Smooth muscle cell (in vitro differentiated cells): ENCODE results near the gene KCTD17. TPM values are rescaled to one million over a fixed set of nuclear protein-coding genes. Genes with fewer than 3 reads are reported as not detected.

Source experiments
- DNase-seq: peaks from one replicate; lab custom pipeline; 2025; ENCODE audit not compliant: unreplicated experiment; lab: John Stamatoyannopoulos, UW
- H2AFZ ChIP-seq: fragments of 200-600 bp; sonication (generic); 2 replicates; pipeline ENCODE4 v1.6.0; 2016; ENCODE audit warnings: antibody characterized with exemption, low read depth, mild to moderate bottlenecking
- H3F3A ChIP-seq: fragments of 200-600 bp; sonication (generic); 2 replicates; pipeline ENCODE4 v1.6.0; 2017; ENCODE audit warnings: antibody characterized with exemption, low read depth
- H3K27ac ChIP-seq: fragments of 200-600 bp; sonication (generic); 2 replicates; pipeline ENCODE4 v1.5.1; 2016; ENCODE audit warnings: low read depth, mild to moderate bottlenecking
- H3K27me3 ChIP-seq: fragments of 200-600 bp; sonication (generic); 2 replicates; pipeline ENCODE4 v1.6.1; 2016; ENCODE audit warnings: low read depth, mild to moderate bottlenecking
- H3K36me3 ChIP-seq: fragments of 200-600 bp; sonication (generic); 2 replicates; pipeline ENCODE4 v1.5.1; 2016; ENCODE audit warnings: low read depth
- H3K4me1 ChIP-seq: fragments of 200-600 bp; sonication (generic); 2 replicates; pipeline ENCODE4 v1.5.1; 2016; ENCODE audit warnings: low read depth
- H3K4me2 ChIP-seq: fragments of 200-600 bp; sonication (generic); 2 replicates; pipeline ENCODE4 v1.6.0; 2016; ENCODE audit warnings: mild to moderate bottlenecking
- H3K4me3 ChIP-seq: fragments of 200-600 bp; sonication (generic); 2 replicates; pipeline ENCODE4 v1.5.1; 2016; ENCODE audit warnings: mild to moderate bottlenecking
- H3K79me2 ChIP-seq: fragments of 200-600 bp; sonication (generic); 2 replicates; pipeline ENCODE4 v1.6.0; 2016; ENCODE audit warnings: low read depth, mild to moderate bottlenecking
- H3K9ac ChIP-seq: fragments of 200-600 bp; sonication (generic); 2 replicates; pipeline ENCODE4 v1.6.0; 2016; ENCODE audit warnings: low read depth
- H3K9me3 ChIP-seq: fragments of 200-600 bp; sonication (generic); replicated peaks from 2 replicates; pipeline ENCODE4 v1.5.1; 2016; ENCODE audit warnings: low read depth
- H4K20me1 ChIP-seq: fragments of 200-600 bp; sonication (generic); 2 replicates; pipeline ENCODE4 v1.6.0; 2016; ENCODE audit warnings: low read depth
- WGBS: methylation state at CpG from one replicate; pipeline ENCODE4 v1.1.7; 2016; ENCODE audit warnings: low lambda C conversion rate; 5-methylcytosine and 5-hydroxymethylcytosine counted together
- polyA plus RNA-seq: library from polyadenylated mRNA; unstranded; fragments of >200 nt; fragmentation: Nextera tagmentation; extraction: Ambion mirVana; gene quantifications from 2 replicates; pipeline ENCODE4 v1.2.1, GENCODE V29; 2016
- total RNA-seq: library from RNA; depleted of rRNA; stranded (reverse); fragments of >200 nt; gene quantifications from 2 replicates; pipeline ENCODE4 v1.2.3, GENCODE V29; 2014
- TF ChIP-seq, protein P1 (sequence below): fragments of 200-600 bp; sonication (generic); IDR thresholded peaks from 2 replicates; pipeline ENCODE4 v1.5.1; 2017; ENCODE audit warnings: borderline replicate concordance, mild to moderate bottlenecking, antibody characterized with exemption; ENCODE audit not compliant: insufficient read depth, poor library complexity, severe bottlenecking

The KCTD17 gene
- total and polyA plus RNA-seq, 2 experiments from 2014 or later = 20.0 to 36.9 TPM

DNA sequence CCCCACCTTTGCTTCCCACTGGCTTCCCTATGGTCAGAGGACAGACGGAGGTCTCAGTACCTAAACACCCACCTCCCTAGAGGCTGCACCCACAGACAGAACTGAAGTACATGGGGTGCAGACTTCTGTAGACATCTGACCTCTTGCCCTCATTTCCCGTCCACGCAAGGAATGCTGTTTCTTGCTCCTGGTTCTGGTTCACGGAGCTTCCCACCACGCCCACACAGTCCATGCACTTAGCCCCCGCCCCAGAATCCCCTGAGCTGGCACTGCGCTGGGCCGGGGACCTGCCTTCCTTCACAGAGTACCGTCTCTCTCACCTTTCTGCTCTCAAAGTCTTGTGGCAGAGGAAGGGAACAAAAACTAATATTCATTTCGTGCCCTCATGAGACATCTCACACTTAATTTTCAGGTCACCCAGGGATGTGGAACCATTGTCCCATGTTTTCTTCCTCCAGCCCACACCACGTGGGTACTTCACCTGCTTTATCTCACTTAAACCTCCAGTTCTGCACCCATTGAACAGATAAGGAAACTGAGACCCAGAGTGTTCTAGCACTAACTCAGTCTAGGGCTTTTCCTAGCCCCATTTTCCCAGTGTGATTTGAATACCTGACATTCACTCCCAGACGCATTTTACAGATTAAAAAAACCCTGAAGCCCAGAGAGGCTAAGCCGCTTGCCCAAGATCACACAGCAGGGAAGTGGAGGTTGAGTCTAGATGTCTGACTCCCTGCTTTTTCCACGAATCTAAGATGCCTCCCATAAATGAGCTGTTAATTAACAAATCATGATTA is 52.3 kb downstream of the KCTD17 start:
- Histone ChIP-seq H3K79me2 (no peaks in the 10 kb centered on the region), H3K4me3 (no peak overlapping the region), H3K27me3 (no peaks in the 10 kb centered on the region), H3K9me3 (no peaks in the 10 kb centered on the region), H3K36me3 (no peaks in the 10 kb centered on the region), H3K4me2 (no peak overlapping the region), H2AFZ (no peak overlapping the region), H3K4me1 (no peaks in the 10 kb centered on the region), H3K9ac (no peak overlapping the region), H4K20me1 (no peaks in the 10 kb centered on the region), H3K27ac (no peak overlapping the region), H3F3A (no peaks in the 10 kb centered on the region)
- no peak for DNase-seq
- TF ChIP-seq, protein P1, sequence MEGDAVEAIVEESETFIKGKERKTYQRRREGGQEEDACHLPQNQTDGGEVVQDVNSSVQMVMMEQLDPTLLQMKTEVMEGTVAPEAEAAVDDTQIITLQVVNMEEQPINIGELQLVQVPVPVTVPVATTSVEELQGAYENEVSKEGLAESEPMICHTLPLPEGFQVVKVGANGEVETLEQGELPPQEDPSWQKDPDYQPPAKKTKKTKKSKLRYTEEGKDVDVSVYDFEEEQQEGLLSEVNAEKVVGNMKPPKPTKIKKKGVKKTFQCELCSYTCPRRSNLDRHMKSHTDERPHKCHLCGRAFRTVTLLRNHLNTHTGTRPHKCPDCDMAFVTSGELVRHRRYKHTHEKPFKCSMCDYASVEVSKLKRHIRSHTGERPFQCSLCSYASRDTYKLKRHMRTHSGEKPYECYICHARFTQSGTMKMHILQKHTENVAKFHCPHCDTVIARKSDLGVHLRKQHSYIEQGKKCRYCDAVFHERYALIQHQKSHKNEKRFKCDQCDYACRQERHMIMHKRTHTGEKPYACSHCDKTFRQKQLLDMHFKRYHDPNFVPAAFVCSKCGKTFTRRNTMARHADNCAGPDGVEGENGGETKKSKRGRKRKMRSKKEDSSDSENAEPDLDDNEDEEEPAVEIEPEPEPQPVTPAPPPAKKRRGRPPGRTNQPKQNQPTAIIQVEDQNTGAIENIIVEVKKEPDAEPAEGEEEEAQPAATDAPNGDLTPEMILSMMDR = no peak
- WGBS = 76% methylated on average over 14 of the region's 14 CpGs

DNA sequence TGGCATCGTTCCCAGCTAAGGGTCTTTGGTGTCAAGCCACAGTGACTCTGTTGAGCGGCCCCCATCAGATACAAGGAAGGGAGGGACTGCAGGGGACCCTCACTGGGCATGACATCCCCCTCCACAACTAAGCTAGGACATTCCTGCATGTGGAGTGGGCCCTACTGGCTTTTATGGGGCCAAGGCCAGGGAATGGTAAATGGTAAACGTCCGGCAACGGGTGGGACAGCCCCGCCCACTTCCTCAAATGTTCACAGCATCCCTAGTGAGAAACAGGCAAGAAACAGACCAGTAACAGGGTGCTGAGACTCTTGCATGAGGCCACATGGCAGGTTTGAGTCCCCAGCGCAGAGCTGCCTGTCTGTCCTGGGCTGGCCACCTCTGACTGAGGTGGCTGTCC is 53.6 kb downstream of the KCTD17 start:
- no peak overlapping the region for H3K4me3 ChIP-seq
- no peak for DNase-seq
- no peak overlapping the region for H2AFZ ChIP-seq
- no peaks in the 10 kb centered on the region for H3K36me3 ChIP-seq
- H3F3A ChIP-seq = no peaks in the 10 kb centered on the region
- no peaks in the 10 kb centered on the region for H3K27me3 ChIP-seq
- no peak overlapping the region for H3K9ac ChIP-seq
- no peak overlapping the region for H3K27ac ChIP-seq
- TF ChIP-seq, protein P1 = no peak
- 49% methylated on average over 7 of the region's 7 CpGs for WGBS
- H4K20me1 ChIP-seq = no peaks in the 10 kb centered on the region
- no peaks in the 10 kb centered on the region for H3K79me2 ChIP-seq
- H3K4me2 ChIP-seq = no peak overlapping the region
- H3K4me1 ChIP-seq = no peaks in the 10 kb centered on the region
- H3K9me3 ChIP-seq = no peaks in the 10 kb centered on the region

DNA sequence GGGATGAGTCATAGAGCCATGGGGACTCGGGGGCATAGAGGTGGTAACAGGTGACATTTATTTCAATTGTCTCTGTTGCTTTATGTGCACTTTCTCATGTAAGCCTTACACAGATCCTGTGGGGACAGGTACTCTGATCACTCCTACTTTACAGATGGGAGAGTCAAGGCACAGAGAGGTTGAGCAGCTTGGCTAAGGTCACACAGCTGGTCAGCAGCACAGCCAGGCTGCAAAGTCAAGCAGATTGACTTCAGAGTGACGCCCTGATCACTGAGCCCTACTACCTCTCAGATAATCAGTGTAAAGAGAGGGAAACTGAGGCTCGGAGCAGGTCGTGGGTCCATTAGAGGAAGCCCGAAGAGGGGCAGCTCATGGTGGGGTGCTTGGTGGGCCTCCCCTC is 54.4 kb downstream of the KCTD17 start:
- H3K27me3 ChIP-seq = no peaks in the 10 kb centered on the region
- no peak overlapping the region for H3K4me3 ChIP-seq
- no peak for DNase-seq
- H3K27ac ChIP-seq = no peak overlapping the region
- TF ChIP-seq, protein P1 = no peak
- H2AFZ ChIP-seq = no peak overlapping the region
- H3K36me3 ChIP-seq = no peaks in the 10 kb centered on the region
- no peak overlapping the region for H3K4me2 ChIP-seq
- H3K79me2 ChIP-seq = no peaks in the 10 kb centered on the region
- no peak overlapping the region for H3K9ac ChIP-seq
- H4K20me1 ChIP-seq = no peaks in the 10 kb centered on the region
- WGBS = 87% methylated on average over 5 of the region's 5 CpGs
- no peaks in the 10 kb centered on the region for H3K4me1 ChIP-seq
- H3K9me3 ChIP-seq = no peaks in the 10 kb centered on the region
- no peaks in the 10 kb centered on the region for H3F3A ChIP-seq
